Gastrocnemius medialis (tissue), 4 donors: Measurements from ENCODE around the gene EPB41L4B.

ENCODE experiments used
- CTCF ChIP-seq, 5 experiments: fragments of 450-650 bp in 3 of 5; fragments of 200-600 bp in 2 of 5; sonication (generic) in 2 of 5; IDR thresholded peaks in 4 of 5; conservative IDR thresholded peaks in 1 of 5; 1 replicate in 4 of 5; 2 replicates in 1 of 5; pipeline ENCODE4 v1.5.1; 2016 to 2019; ENCODE audit warnings: antibody characterized with exemption in 5 of 5, mild to moderate bottlenecking in 3 of 5, moderate library complexity in 3 of 5
- POLR2A ChIP-seq, 2 donors: fragments of 450-650 bp; IDR thresholded peaks; one replicate each; pipeline ENCODE4 v1.6.1; 2017; ENCODE audit warnings: antibody characterized with exemption in 2 of 2, mild to moderate bottlenecking in 2 of 2, moderate library complexity in 2 of 2

DNA sequence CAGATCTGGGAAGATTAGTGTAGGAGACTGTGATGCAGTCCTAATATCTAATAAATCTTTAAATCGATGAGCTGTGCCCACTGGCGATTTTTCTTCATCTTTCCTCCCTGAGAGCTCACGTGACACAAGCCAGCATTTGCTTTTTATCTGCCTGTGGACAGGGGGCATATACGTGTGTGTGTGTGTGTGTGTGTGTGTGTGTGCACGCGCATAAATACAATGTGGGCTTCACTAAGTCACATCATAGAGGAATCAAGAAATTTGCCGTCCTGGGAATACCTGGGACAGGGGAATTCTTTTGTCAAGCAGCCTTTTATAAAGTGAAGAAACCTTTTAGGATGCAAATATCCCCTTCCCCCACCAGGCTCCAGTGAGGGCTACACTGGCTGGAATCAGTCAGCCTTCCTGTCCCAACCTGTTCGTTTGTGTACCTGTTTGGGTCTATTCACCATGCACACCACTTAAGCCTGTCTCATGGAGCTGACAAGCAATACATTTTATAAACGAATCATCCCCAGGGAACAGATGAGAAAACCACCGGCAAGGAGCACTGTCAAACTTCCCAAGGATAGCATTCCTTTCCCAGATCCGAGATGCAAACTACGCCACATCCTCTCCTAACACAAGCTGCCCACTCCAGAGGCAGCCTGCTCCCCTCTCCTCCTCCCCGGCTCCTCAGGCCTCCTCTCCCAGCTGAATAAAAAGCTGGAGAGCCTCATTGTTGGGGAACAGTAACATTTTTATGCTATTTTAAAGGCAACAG lies 2.7 kb downstream of the EPB41L4B start:
- TF ChIP-seq POLR2A (IDR thresholded peaks at IDR 0.05) (no peak), CTCF (IDR thresholded peaks at IDR 0.05 in 4 of 5, conservative IDR thresholded peaks at IDR 0.05 in 1 of 5) (no peak)
